GM12801 (cell line): ENCODE data around the gene CCDC120.

Experiments used
- TF ChIP-seq, protein P1 (sequence below): IDR thresholded peaks from one replicate; pipeline ENCODE4 v1.5.1; 2011; ENCODE audit warnings: control low read depth; ENCODE audit not compliant: insufficient read length; ENCODE audit errors: extremely low read depth

Gene CCDC120

DNA sequence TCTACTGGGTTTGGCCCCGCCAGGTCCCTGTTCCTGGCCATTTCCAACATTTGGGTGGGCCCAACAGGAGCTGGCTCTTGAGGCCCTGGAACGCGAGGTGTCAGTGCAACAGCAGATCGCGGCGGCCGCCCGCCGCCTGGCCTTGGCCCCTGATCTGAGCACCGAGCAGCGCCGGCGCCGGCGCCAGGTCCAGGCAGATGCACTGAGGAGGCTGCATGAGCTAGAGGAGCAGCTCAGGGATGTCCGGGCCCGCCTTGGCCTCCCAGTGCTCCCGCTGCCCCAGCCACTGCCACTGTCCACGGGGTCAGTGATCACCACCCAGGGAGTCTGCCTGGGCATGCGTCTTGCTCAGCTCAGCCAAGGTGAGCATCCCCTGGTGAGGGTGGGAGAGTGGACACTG lies 5.5 kb downstream of the CCDC120 start:
- TF ChIP-seq, protein P1, sequence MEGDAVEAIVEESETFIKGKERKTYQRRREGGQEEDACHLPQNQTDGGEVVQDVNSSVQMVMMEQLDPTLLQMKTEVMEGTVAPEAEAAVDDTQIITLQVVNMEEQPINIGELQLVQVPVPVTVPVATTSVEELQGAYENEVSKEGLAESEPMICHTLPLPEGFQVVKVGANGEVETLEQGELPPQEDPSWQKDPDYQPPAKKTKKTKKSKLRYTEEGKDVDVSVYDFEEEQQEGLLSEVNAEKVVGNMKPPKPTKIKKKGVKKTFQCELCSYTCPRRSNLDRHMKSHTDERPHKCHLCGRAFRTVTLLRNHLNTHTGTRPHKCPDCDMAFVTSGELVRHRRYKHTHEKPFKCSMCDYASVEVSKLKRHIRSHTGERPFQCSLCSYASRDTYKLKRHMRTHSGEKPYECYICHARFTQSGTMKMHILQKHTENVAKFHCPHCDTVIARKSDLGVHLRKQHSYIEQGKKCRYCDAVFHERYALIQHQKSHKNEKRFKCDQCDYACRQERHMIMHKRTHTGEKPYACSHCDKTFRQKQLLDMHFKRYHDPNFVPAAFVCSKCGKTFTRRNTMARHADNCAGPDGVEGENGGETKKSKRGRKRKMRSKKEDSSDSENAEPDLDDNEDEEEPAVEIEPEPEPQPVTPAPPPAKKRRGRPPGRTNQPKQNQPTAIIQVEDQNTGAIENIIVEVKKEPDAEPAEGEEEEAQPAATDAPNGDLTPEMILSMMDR = no peak

DNA sequence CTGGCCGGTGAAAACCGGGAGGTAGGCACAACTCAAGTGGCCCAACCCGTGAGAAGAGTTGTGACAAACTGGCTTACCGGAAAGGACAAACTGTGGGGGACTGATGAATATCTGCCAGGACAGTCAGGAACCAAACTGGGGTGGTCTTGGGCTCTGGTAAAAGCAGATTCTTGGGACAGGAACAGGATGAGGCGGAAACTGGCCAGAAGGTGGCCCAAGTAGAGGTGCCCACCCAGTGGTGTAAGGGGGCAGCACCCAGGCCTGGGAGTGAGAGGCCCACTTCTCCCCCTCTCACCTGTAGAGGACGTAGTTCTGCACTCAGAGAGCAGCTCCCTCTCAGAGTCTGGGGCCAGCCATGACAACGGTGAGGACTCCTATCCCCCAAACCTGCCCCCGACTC lies 5.9 kb downstream of the CCDC120 start:
- TF ChIP-seq, protein P1 = no peak

DNA sequence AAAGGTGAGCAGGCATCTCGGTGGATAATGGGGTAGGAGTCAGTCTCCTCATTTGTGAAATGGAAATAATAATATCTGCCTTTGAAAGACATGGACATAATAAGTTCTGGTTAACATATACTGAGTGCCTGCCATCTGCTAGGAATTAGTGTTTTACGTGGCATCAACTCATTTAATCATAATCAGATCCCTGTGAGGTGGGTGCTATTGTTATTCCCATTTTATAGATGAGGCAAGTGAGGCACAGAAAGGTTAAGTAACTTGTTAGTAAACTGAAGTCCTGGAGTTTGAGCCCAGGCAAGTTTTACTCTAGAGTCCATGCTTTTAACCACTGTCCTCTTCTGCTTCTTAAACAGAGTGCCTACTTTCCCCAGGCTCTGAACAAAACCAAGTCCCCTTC lies 7.5 kb downstream of the CCDC120 start:
- TF ChIP-seq, protein P1 = no peak

DNA sequence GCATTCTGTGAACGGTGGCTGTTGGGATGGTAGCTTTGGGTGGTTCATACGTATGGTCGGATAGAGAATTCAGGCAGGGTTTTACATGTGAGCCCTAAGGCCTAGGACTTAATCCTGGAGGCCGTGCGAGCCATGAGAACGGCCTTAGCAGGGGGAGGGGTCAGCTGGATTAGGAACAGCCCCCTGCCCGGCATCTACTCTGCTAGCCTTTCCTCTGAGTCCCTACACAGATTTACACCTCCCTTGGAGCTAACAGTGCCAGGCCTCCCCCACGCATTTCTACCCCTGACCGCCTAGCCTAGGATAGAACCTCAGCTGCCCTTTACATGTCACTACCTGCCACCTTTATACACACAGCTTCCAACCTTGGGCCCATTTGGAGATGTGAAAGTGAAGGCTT lies 7.9 kb downstream of the CCDC120 start:
- TF ChIP-seq, protein P1 = no peak

DNA sequence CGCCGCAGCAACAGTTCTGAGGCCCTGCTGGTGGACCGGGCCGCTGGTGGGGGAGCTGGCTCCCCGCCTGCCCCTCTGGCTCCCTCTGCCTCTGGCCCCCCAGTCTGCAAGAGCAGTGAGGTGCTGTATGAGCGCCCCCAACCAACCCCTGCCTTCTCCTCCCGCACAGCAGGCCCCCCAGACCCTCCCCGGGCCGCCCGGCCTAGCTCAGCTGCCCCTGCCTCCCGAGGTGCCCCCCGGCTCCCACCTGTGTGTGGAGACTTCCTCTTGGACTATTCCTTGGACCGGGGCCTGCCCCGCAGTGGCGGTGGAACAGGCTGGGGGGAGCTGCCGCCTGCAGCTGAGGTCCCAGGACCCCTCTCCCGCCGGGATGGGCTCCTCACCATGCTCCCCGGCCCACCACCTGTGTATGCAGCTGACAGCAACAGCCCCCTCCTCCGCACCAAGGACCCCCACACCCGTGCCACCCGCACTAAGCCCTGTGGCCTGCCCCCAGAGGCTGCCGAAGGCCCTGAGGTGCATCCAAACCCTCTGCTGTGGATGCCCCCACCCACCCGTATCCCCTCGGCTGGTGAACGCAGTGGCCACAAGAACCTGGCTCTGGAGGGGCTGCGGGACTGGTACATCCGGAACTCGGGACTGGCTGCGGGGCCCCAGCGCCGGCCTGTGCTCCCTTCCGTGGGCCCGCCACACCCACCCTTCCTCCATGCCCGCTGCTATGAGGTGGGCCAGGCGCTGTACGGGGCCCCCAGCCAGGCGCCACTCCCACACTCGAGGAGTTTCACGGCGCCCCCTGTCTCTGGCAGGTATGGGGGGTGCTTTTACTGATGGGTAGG lies 8.7 kb downstream of the CCDC120 start:
- TF ChIP-seq, protein P1 = no peak

DNA sequence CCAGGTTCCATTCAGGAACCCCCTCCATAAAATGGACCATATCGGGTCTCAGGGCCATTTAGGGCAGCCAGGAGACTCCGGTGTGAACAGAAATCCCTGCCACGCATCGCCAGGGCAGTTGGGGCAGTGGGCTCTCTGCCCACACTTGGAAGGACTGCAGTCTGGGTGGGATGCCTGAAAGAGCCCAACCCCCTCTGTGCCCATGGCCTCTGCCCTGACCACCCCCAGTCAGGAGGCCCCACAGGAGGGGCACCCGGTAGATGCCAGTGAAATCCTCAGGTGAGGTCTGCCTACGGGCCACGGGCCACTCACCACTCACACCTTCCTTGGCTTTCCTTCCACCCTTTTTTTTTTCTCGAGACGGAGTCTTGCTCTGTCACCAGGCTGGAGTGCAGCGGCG lies 10.2 kb downstream of the CCDC120 start:
- TF ChIP-seq, protein P1 = no peak

DNA sequence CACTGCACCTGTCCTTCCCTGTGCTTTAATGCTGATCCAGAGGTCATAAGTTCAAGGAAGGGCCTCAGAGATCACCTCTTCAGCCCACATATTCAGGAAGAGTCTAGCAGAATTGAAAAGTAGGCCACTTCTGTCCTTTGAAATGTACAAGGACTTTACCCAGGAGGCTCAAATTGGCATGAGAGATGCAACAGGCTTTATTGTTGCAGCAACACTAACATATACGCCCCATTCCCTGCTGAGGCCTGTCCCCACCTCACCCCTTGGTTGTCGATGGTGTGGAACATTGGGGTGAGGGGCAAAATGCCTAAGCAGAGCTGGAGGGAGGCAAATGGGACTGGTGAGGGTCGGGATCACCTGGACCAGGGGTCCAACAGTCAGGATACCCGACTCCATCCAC lies 12.2 kb downstream of the CCDC120 start:
- TF ChIP-seq, protein P1 = no peak
